HG03342 (cell line): Measurements from ENCODE around the gene RSKR.
"Not testable (repeated sequence)": the region's sequence is repeated elsewhere in the genome, so short reads cannot be mapped to it uniquely, and the experiment has no call there.

Experiments used
- ATAC-seq: cut with Tn5 transposase; IDR thresholded peaks from one replicate; pipeline ENCODE4 v1.9.1; 2021; ENCODE audit warnings: mild to moderate bottlenecking, moderate library complexity; ENCODE audit not compliant: unreplicated experiment

The RSKR gene

DNA sequence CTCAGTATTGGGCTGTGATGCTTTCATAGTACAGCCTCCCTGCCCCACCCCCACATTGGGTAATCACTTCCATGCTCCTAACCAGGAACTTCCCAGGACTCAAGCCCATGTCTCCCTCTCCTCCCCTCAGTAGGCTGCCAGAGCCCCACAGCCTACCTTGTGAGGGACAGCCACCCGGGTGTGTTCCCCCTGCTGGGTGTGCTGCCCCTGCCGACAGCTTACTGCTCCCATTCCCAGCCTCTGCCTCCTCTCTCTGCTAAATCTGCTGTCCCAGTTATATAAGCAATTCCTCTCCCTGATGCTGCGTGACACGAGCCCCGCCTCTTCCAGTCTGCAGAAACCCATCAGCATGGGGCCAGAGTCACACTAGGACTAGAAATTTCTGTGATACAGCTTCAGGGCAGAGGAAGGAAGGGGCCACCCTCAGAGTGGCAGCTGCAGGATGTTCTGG, at the start of gene RSKR:
RSKR (minus strand) TSS at position 255 of the 451 bp plus-strand sequence; CDS start at position 231, 24 bp downstream.
- ATAC-seq: no peak

DNA sequence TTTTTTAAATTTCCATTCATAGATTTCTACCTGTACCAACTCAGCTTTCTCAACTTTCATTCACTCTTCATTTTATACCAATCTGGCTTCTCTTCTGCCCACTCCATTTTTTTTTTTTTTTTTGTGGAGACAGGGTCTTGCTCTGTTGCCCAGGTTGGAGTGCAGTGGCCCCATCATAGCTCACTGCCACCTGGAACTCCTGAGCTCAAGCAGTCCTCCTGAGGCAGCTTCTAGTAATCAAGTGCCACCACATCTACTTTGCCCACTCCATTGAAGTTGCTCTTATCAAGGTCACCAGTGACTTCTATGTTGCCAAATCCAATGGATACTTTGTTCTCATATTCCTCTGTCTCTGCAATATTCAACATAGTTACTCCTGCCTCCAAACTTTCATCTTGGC, 49.7 kb upstream of the RSKR start:
- no peak for ATAC-seq

- no peak for ATAC-seq
Observed at GRCh38 chr17:28662527-28662829, 48.5 kb upstream of the RSKR start.

GRCh38 chr17:28661635-28662526, 47.9 kb upstream of the RSKR start, which contains the start of the genes SDF2 and SUPT6H:
Gene SDF2, minus strand, starts transcription at chr17:28661906. Its CDS starts 30 bp downstream, at chr17:28661876.
Gene SUPT6H, plus strand, starts transcription at chr17:28662205. Its CDS starts 11,197 bp downstream, at chr17:28673402.
- peak; percentile 77 for ATAC-seq

- ATAC-seq: not testable (repeated sequence)
Observed at GRCh38 chr17:28659497-28659881, 45.5 kb upstream of the RSKR start.

GRCh38 chr17:28658766-28659496, 44.9 kb upstream of the RSKR start:
- ATAC-seq: not testable (repeated sequence)

GRCh38 chr17:28658342-28658741, 44.4 kb upstream of the RSKR start:
- not testable (repeated sequence) for ATAC-seq

DNA sequence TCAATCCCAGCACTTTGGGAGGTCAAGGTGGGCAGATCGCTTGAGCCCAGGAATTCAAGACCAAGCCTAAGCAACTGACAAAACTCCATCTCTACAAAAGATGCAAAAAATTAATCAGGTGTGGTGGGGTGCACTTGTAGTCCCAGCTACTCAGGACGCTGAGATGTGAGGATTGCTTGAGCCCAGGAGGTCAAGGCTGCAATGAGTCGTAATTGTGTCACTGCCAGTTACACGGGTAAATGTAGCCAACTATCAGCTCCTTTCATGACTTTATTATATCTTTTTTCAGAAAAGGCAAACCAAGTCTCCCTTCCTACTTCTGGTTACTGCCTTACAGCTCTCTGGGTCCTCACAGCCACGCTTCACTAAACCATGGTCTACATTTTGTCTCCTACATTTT, 43.8 kb upstream of the RSKR start:
- no peak for ATAC-seq

DNA sequence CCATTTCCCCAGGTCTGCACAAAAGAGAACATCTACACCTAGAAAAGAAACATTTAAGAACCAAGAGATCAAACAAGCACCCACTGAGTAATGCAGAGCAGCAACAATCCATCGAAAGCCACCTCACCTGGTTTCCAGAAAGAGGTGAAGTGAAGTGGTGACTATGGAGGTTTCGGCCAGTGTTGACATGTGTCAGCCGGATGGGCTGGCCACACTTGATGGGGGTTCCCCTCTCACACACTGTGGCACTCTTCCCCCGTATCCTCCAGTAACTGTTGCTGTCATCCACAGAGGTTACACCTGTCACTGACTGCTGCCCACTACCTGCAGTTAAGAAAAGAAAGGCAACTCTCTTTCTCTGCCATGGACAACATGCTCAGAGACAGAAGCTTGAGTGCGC, 41.2 kb upstream of the RSKR start:
- ATAC-seq: no peak

DNA sequence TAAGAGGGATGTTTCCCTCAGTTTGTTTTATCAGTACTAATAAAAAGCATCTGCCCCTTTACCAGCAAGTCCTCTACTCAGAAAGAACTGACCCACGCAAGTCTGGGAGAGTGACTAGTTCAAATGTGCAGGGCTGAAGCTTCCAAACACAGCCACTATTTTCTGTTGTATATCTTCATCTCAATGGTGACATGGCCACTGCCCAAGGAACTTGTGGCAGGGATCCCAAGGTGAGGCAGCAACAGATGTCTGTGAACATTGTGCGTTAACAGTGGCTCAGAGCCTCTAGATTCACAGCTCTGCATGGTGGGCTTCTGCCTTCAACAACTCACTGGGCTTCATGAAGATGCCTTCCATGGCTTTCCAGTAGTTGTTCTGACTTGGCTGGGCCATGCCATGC, 34.7 kb upstream of the RSKR start:
- no peak for ATAC-seq

DNA sequence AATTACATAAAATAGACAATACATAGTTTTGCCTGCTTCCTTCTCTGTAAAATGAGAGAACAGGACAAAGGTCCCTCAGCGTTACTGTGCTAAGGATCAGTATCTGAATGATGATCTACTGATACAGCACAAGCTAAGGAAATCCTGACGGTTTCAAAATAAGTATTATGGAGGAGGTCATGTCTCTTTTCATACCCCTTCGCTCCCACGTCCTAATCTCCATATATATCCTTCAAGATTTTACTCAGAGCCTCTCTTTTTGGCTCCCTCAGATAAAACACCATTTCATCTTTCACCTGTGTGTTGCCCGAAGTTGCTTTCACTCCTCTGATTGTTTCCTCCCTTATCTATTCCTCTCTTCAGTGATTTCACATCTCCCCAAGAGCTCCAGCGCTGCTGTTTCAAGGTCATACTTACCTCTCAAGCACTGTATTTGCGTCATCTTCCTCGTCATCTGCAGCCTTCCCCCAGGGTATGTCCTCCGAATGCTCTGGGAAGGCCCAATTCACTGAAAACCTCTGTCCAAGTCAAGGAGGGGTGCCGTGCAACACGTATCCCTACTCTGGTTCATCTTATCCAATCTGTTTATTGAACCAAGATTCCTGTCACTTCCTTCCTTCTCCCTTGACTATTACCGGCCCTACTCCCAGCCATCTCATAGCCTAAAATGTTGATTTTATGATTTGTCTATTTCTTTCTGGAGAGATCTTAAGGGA, 32.2 kb upstream of the RSKR start:
- no peak for ATAC-seq

DNA sequence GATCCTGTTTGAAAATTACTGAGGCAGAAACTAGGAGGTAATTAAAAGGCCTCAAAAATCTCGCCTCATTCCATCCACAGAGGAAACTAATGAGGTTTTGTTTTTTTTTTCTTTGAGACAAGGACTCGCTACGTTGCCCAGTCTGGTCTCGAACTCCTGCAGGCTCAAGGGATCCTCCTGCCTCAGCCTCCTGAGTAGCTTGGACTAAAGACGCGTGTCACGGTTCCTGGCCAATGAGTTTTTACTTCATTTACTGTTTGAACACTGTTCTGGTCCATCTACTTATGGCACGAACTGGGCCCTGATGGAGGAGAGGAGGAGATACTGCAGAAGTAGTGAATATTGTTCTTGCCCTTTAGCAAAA, 31.6 kb upstream of the RSKR start:
- ATAC-seq: no peak

DNA sequence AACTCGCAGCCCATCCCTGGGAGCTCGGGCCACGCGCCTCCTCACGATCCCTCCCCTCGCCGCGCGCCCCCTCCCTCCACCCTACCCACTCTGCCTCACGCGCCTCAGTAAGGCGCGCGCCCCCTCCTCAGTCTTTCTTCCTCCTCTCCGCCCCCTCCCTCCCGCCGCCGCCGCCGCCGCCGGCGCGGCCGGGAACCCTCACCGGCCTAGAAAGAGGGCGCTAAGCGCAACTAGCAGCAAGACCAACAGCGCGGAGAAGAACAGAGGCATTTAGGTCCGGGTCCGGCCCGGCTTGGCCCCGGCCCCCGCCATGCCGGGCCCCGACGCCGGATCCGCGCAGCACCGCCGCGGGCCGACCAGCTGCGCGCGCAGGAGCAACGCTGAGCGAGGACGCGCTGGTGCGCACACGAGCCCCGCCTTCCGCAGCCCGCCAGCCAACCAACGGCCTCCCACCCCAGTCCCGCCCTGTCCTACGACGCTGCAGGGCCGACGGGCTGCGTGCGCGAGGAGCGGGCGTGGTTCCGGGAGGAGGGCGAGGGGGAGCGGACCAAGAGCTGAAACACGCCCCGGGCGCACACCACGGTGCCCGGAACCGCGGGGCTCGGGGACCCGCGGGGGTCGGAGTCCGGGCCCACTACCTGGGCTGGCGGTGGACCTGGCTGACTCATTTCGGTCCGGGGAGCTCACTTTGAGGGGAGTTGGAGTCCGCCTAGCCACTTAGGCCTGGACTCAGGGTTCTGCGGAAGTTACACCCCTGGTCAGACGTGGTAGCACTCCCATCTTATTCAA, 31.0 kb upstream of the RSKR start, which contains the start of gene BLTP2:
BLTP2 (minus strand) TSS at position 372 of the 789 bp plus-strand sequence; CDS start at position 270, 102 bp downstream.
- ATAC-seq: peak; percentile 86

- peak; percentile 8 for ATAC-seq
Observed at GRCh38 chr17:28643983-28644786, 30.2 kb upstream of the RSKR start.

DNA sequence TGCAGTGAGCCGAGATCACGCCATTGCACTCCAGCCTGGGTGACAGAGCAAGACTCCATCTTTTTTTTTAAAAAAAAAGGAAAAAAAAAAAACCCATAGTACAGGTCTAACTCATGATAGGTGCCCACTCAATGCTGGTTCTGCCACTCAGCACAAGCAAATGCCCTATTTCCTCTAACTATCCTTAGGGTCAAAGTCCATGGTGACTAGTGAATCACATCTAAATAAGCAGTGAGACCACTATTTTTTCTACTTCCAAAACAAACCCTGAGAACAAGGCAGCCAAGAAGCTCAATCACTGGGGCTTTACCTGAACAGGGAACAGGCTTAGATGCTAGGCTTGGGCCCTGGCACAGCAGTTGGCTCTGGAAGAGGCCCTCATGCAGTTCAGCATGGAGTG, 27.6 kb upstream of the RSKR start:
- ATAC-seq: no peak

- no peak for ATAC-seq
Observed at GRCh38 chr17:28635506-28635905, 21.5 kb upstream of the RSKR start.

GRCh38 chr17:28634206-28634865, 20.4 kb upstream of the RSKR start:
- ATAC-seq: no peak

GRCh38 chr17:28626818-28627217, 12.8 kb upstream of the RSKR start:
- no peak for ATAC-seq

- ATAC-seq: no peak
Observed at GRCh38 chr17:28624148-28624547, 10.2 kb upstream of the RSKR start.
